Adrenal gland (tissue), 12 donors: Measurements from ENCODE around the gene ZBTB46. TPM values are rescaled to one million over a fixed set of nuclear protein-coding genes. Genes with fewer than 3 reads are reported as not detected.

ENCODE experiments used
- DNase-seq, 7 donors: peaks; one replicate each; pipeline ENCODE4 v3.0.0-alpha.2; 2019 to 2020
- H3K27ac ChIP-seq, 5 donors: fragments of 200-600 bp; sonication (generic) in 4 of 5; 1 replicate in 3 of 5; 2 replicates in 2 of 5; pipeline versions ENCODE4 v1.5.1 to v1.8.0; 2016 to 2020; ENCODE audit warnings: mild to moderate bottlenecking in 1 of 5
- H3K27me3 ChIP-seq: fragments of 200-600 bp; 2 replicates; pipeline ENCODE4 v1.8.0; 2021
- H3K36me3 ChIP-seq, 2 donors: fragments of 200-600 bp; replicated peaks in 1 of 2; 1 replicate in 1 of 2; 2 replicates in 1 of 2; pipeline versions ENCODE4 v1.5.1 to v1.8.0; 2018 to 2022
- H3K4me1 ChIP-seq, 2 donors: fragments of 200-600 bp; replicated peaks in 1 of 2; 1 replicate in 1 of 2; 2 replicates in 1 of 2; pipeline versions ENCODE4 v1.5.1 to v1.8.0; 2018 to 2021
- H3K4me3 ChIP-seq, 4 donors: fragments of 200-600 bp; sonication (generic) in 3 of 4; one replicate each; pipeline ENCODE4 v1.5.1; 2016 to 2018
- H3K9me3 ChIP-seq, 3 donors: fragments of 200-600 bp; sonication (generic) in 1 of 3; replicated peaks in 1 of 3; 1 replicate in 2 of 3; 2 replicates in 1 of 3; pipeline versions ENCODE4 v1.5.1 to v1.8.0; 2016 to 2021
- CTCF ChIP-seq, 6 experiments: fragments of 450-650 bp in 4 of 6; fragments of 200-600 bp in 2 of 6; sonication (generic) in 1 of 6; IDR thresholded peaks; 1 replicate in 5 of 6; 2 replicates in 1 of 6; pipeline versions ENCODE4 v1.5.1 to v1.8.0; 2016 to 2021; ENCODE audit warnings: antibody characterized with exemption in 6 of 6, mild to moderate bottlenecking in 2 of 6, moderate library complexity in 1 of 6
- POLR2A ChIP-seq, 2 donors: fragments of 450-650 bp; IDR thresholded peaks; one replicate each; pipeline ENCODE4 v1.6.1; 2017; ENCODE audit warnings: antibody characterized with exemption in 2 of 2, mild to moderate bottlenecking in 2 of 2, moderate library complexity in 1 of 2
- WGBS, 4 donors: extraction: QIAGEN DNeasy Blood & Tissue Kit in 2 of 4; methylation state at CpG; one replicate each; pipeline versions ENCODE4 v1.1.5 to v1.1.7; 2013 to 2017; 5-methylcytosine and 5-hydroxymethylcytosine counted together
- intact Hi-C, 2 donors: fragments of 100-400 bp; cut with DNase I; formaldehyde crosslinking; loops; one replicate each; pipeline versions ENCODE4 v1.14.1 to v1.15.0; 2022 to 2023
- polyA plus RNA-seq, 3 donors: library from polyadenylated mRNA; stranded (reverse); fragments of 200-250 nt in 2 of 3; fragments of 350-450 nt in 1 of 3; fragmentation: Illumina TruSeq in 1 of 3; extraction: RNeasy Lipid Tissue Mini Kit (QIAGEN cat#74804) in 1 of 3; gene quantifications; one replicate each; pipeline ENCODE4 v1.2.3, GENCODE V29; 2013 to 2014
- total RNA-seq, 9 donors: library from RNA; depleted of rRNA in 4 of 9; stranded (reverse); fragments of >200 nt in 4 of 9; fragments of 120-200 nt in 1 of 9; fragmentation: NEBNext Ultra II Directional in 1 of 9; extraction: Animal tissue kit (Norgen Biotek cat#: 25700) in 1 of 9; gene quantifications; one replicate each; pipeline versions ENCODE4 v1.1.0 to v1.2.4, GENCODE V29; 2013 to 2023
- donor health status: healthy with polysubstance abuse.
- donor health status: Bipolar disorder and iron deficiency.
- donor health status: DM: yes; HTN: yes; CAD: no.
- donor health status: DM: no; HTN: no; CAD: no.
- donor health status: DM: no; HTN: no; CAD: no.
- donor health status: DM: yes; HTN: yes; CAD: no.

ZBTB46 gene
- total and polyA plus RNA-seq, 12 donors: 0.77 to 22.4 (median 10.6) TPM

GRCh38 chr20:63712191-63712590, 118.9 kb downstream of the ZBTB46 start:
- intact Hi-C loops: no loop called here

GRCh38 chr20:63711085-63711645, 119.9 kb downstream of the ZBTB46 start:
- TF ChIP-seq POLR2A (IDR thresholded peaks at IDR 0.05): no peak
- no peak for TF ChIP-seq CTCF (IDR thresholded peaks at IDR 0.05)
- Histone ChIP-seq H3K4me3 (no peak overlapping the region), H3K4me1 (peaks cover 19 to 20% of the 10 kb centered on the region in 2 donors), H3K9me3 (peaks cover 0 to 9% (median 0%) of the 10 kb centered on the region in 3 donors), H3K27ac (no peak overlapping the region), H3K27me3 (no peaks in the 10 kb centered on the region), H3K36me3 (peaks cover 0 to 41% of the 10 kb centered on the region in 2 donors)
- DNase-seq: peak in 1 of 7 donors; percentile 48
- intact Hi-C loops: no loop called here
- 78 to 85% (median 82%) methylated on average over 11 to 12 of the region's 12 CpGs for WGBS, 4 donors

More at GRCh38 chr20:63712191-63712590, 118.9 kb downstream of the ZBTB46 start:
- H3K4me3 ChIP-seq: no peak overlapping the region
- TF ChIP-seq POLR2A (IDR thresholded peaks at IDR 0.05) (no peak), CTCF (IDR thresholded peaks at IDR 0.05) (no peak)
- no peaks in the 10 kb centered on the region for H3K27me3 ChIP-seq
- WGBS, 4 donors: 97 to 100% (median 99%) methylated on average over 1 of the region's 1 CpG
- H3K36me3 ChIP-seq: peaks cover 0 to 40% of the 10 kb centered on the region in 2 donors
- no peak for DNase-seq
- peaks cover 0 to 9% (median 0%) of the 10 kb centered on the region in 3 donors for H3K9me3 ChIP-seq
- H3K4me1 ChIP-seq: peaks cover 11 to 12% of the 10 kb centered on the region in 2 donors
- no peak overlapping the region for H3K27ac ChIP-seq

- peak in 3 of 7 donors; percentile 17 to 52 (median 20) for DNase-seq
- H3K36me3 ChIP-seq: peaks cover 0 to 55% of the 10 kb centered on the region in 2 donors
- H3K9me3 ChIP-seq: no peaks in the 10 kb centered on the region
- TF ChIP-seq CTCF (IDR thresholded peaks at IDR 0.05) (no peak), POLR2A (IDR thresholded peaks at IDR 0.05) (no peak)
- peak overlapping the region in 1 of 4 donors; percentile 95 for H3K4me3 ChIP-seq
- H3K27ac ChIP-seq: no peak overlapping the region
- H3K4me1 ChIP-seq: peaks cover 19 to 22% of the 10 kb centered on the region in 2 donors
- 88 to 91% (median 89%) methylated on average over 17 of the region's 17 CpGs for WGBS, 4 donors
- H3K27me3 ChIP-seq: no peaks in the 10 kb centered on the region
- intact Hi-C loops: loop anchor here in 1 of 2 donors (10.0 kb wide), 1 partner anchor 146 kb away; no protein-coding TSS in a partner anchor
Measured at GRCh38 chr20:63709149-63709527, 121.9 kb downstream of the ZBTB46 start.

- DNase-seq: peak in 6 of 7 donors; percentile 20 to 60 (median 40)
- H3K27me3 ChIP-seq: no peaks in the 10 kb centered on the region
- peaks cover 0 to 61% of the 10 kb centered on the region in 2 donors for H3K36me3 ChIP-seq
- TF ChIP-seq POLR2A (IDR thresholded peaks at IDR 0.05) (no peak), CTCF (IDR thresholded peaks at IDR 0.05) (no peak)
- H3K9me3 ChIP-seq: no peaks in the 10 kb centered on the region
- WGBS, 4 donors: 22 to 49% (median 35%) methylated on average over 23 to 67 of the region's 67 CpGs
- H3K27ac ChIP-seq: peak overlapping the region in 4 of 5 donors; percentile 80 to 93 (median 90)
- intact Hi-C loops: loop anchor here in 1 of 2 donors (10.0 kb wide), 1 partner anchor 146 kb away; no protein-coding TSS in a partner anchor
- peak overlapping the region in 3 of 4 donors; percentile 79 to 95 (median 88) for H3K4me3 ChIP-seq
- peaks cover 19 to 22% of the 10 kb centered on the region in 2 donors for H3K4me1 ChIP-seq
Measured at GRCh38 chr20:63708301-63709148, 122.5 kb downstream of the ZBTB46 start.
